Articular chondrocyte of knee joint (primary cell): Measurements from ENCODE around the gene CEP104. TPM values are rescaled to one million over a fixed set of nuclear protein-coding genes. Genes with fewer than 3 reads are reported as not detected.

Source experiments
- small RNA-seq: library from RNA; depleted of rRNA; stranded (forward); fragments of <200 nt; gene quantifications from one replicate; pipeline ENCODE3, GENCODE V24; 2012
- total RNA-seq: library from RNA; depleted of rRNA; stranded (reverse); fragments of >200 nt; gene quantifications from 2 replicates; pipeline ENCODE4 v1.2.3, GENCODE V29; 2012

CEP104 gene
- total RNA-seq, result 18.9 and 20.4 TPM in 2 replicates

DNA sequence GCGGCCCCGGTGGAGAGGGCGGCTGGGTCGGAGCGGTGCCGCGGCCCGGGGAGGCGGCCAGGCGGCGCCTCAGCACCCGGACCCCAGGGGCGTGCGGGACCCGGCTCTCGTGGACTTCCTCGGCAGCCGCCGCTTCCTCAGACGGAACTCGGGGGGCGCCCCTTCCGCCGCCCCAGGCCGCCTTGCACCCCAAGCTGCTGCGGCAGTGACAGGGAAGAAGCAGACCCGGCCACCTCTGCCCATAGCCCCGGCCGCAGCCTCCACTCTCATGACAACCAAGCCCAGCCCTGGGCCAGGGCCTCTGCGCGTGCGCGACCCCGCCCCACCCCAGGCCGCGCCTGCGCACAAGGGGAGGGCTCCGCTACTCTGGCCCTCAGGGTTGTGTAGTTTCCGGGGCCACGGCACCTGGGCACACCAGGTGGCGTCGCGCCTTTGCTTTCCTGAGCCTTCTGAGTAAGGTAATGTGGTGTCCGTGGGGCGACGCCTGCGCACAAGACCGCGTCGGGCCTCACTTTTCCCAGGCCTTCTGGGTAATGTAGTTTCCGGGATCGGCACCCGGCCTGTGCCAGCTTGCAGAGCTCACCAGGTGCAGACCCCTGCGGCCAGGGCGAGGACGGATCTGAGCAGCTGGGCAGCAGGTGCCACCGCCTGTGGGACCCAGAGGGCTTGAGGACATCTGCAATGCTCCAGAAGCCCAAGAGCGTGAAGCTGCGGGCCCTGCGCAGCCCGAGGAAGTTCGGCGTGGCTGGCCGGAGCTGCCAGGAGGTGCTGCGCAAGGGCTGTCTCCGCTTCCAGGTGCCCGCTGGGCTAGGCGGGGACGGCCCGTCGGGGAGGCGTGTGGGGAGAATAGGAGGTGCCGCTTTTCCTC lies at the start of gene CEP104, which contains the start of gene DFFB:
Gene CEP104 (minus strand): TSS at position 289 of the 868 bp plus-strand sequence. CDS start 4,804 bp downstream, outside the sequence.
Gene DFFB (plus strand): TSS at position 554 of the 868 bp plus-strand sequence. CDS start 128 bp downstream, at position 682.

DNA sequence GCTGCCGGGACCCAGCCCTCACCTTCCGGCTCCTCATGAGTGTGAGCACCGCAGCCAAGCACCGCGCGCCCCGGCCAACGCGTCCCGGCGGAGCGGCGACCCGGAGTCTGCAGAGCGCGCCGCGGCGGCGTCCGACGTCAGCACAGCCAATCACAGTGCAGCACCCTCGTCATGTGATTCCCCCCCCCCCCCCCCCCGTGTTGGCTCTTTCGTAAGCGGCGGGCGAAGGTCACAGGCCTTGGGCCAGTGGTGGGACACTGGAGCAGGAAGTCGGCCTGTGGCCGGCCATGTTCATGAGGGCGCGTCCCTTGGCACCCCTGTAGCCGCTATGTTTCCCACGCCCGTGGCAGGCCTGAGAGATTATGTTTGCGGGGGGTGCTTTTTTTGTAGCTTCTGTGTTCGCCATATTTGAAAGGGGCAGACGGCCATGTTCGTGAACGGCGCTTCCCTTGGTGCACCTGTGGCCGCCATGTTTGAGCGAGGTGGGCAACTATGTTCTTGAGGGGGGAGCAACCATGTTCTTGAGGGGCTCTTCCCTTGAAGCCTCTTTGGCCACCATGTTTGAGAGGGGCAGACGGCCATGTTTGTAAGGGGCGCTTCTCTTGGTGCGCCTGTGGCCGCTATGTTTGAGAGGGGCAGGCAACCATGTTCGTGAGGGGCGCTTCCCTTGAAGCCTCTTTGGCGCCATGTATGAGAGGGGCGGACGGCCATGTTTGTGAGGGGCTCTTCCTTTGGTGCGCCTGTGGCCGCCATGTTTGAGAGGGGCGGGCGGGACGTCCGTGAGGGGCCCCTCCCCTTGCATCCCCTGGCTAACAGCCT lies 43.3 kb upstream of the CEP104 start, which contains the start of gene C1orf174:
Gene C1orf174 (minus strand): TSS at position 123 of the 819 bp plus-strand sequence. CDS start 86 bp downstream, at position 37.

DNA sequence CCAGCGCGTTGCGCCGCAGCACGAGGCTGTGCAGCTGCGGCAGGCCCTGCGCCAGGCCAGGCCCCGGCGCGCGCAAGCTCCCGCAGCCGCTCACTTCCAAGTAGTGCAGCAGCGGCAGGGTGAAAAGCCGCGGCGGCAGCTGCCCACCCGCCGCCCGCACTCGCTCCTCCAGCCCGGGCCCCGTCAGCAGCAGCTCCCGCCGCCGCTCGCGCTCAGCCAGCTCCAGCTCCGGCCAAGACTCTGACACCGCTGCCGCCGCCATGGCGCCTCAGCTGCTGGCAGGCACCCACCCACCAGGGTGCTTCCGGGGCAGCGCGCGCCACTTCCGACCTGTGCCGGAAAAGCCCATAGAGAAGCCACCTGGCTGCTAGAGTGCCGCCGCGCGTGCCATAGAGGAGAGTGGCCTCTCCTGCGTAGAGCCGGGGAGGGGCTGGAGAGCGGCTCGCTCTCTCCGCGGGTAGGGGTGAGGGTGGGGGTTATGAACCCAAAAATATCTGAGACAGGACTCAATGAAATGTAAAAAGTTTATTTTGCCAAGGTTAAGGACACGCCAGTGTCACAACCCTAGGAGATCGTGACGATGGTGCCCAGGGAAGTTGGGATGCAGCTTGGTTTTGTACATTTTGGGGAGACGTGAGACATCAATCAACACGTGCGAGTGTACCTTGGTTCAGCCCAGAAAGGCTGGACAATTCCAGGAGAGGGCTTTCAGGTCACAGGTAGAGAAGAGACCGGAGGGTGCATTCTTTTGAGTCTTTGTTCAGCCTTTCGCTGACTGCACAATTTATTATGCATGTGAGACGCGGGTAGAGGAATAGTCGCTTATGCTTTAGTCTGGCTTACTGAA lies 60.6 kb downstream of the CEP104 start, which contains the start of gene LRRC47:
Gene LRRC47 (minus strand): TSS at position 284 of the 847 bp plus-strand sequence. CDS start 22 bp downstream, at position 262.

DNA sequence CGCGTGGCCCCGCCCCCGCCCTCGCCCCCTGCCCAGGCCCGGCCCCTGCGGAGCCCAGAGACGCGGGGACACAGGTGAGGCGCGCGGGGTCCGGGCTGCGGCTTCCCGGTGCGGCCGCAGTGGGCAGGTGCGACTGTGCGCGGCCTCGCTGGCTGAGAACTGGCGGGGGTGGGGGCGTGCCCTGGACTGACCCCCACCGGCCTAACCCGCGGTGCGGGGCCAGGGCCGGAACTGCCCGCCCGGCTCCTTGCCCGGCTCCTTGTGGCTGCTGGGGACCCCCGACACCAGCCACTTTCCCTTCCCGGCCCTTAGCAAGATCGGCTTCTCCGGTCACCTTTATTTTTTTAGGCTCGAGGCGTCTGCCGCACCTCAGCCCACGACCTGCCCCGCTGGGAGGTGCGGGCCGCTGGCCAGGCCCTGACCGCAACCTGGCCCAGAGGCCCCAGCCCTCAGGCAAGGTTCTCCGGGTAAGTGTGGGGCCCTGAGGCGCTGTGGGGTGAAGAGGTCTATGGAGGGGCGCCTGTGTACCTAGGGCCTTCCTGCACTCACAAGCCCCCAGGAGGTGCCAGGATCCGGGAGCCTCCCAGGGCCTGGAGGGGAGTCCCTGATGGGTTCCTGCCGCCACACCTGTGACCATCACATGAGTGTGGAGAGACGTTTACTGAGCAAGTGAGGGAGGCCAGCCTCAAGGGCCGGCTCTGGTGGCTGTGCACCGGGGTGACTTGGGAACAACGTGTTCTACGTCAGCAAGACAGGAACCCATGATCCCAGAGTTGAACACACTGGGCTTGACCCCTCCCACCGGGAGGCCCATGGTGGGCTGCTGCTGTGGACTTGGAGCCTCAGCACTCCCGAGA lies 84.1 kb downstream of the CEP104 start, which contains the start of gene SMIM1:
Gene SMIM1 (plus strand): TSS at position 35 of the 857 bp plus-strand sequence. CDS start 2,625 bp downstream, outside the sequence.

Small RNA genes lying within 50 kb of the gene (small RNA-seq; reads per million reads assigned to genes)
- not detected for gene RN7SL574P

Other genes with a start within 250 kb of the CEP104 start
- 102 and 106 TPM in 2 replicates for gene MEGF6, start 245.7 kb downstream of the CEP104 start, total RNA-seq
- 28.0 and 32.9 TPM in 2 replicates for gene TPRG1L, start 232.2 kb downstream of the CEP104 start, total RNA-seq
- gene WRAP73, start 207.1 kb downstream of the CEP104 start, total RNA-seq, result 8.6 and 9.0 TPM in 2 replicates
- gene TP73, start 204.7 kb downstream of the CEP104 start, total RNA-seq, result 0.22 TPM in 1 of 2 replicates, not detected in the other
- not detected in 2 replicates for gene CCDC27, start 104.8 kb downstream of the CEP104 start, total RNA-seq
- gene SMIM1, start 84.5 kb downstream of the CEP104 start, total RNA-seq, result 0.54 TPM in 1 of 2 replicates, not detected in the other
- gene LRRC47, start 60.7 kb downstream of the CEP104 start, total RNA-seq, result 25.0 and 25.1 TPM in 2 replicates
- gene DFFB, start 265 bp upstream of the CEP104 start, total RNA-seq, result 6.4 TPM in 2 replicates
- gene C1orf174, start 43.1 kb upstream of the CEP104 start, total RNA-seq, result 23.8 and 27.2 TPM in 2 replicates